Stimulated activated CD8-positive, alpha-beta memory T cell treated with anti-CD3 and anti-CD28 coated beads, Interleukin-12 subunit alpha, Interleukin-12 subunit beta, amount 100 ng/mL, for 1 hour (primary cell): ENCODE measurements around the gene ZDHHC4.

Experiments
- DNase-seq: peaks from one replicate; pipeline ENCODE4 v3.0.0-alpha.2; 2020; ENCODE audit warnings: low read depth

Gene ZDHHC4

GRCh38 chr7:6636741-6637543 is 59.7 kb downstream of the ZDHHC4 start, which contains the start of gene ZNF316:
ZNF316 (plus strand) TSS chr7:6637318; CDS start chr7:6642410, 5,092 bp downstream.
- DNase-seq: peak; percentile 32

- peak; percentile 26 for DNase-seq
Observed at GRCh38 chr7:6637544-6638229, 60.4 kb downstream of the ZDHHC4 start.
